GM21737 (cell line): Measurements from ENCODE around the gene KLRB1.
"Not testable (repeated sequence)": the region's sequence is repeated elsewhere in the genome, so short reads cannot be mapped to it uniquely, and the experiment has no call there.

Experiments used
- ATAC-seq: cut with Tn5 transposase; IDR thresholded peaks from one replicate; pipeline ENCODE4 v1.9.1; 2021; ENCODE audit warnings: mild to moderate bottlenecking, moderate library complexity; ENCODE audit not compliant: unreplicated experiment

Gene KLRB1

DNA sequence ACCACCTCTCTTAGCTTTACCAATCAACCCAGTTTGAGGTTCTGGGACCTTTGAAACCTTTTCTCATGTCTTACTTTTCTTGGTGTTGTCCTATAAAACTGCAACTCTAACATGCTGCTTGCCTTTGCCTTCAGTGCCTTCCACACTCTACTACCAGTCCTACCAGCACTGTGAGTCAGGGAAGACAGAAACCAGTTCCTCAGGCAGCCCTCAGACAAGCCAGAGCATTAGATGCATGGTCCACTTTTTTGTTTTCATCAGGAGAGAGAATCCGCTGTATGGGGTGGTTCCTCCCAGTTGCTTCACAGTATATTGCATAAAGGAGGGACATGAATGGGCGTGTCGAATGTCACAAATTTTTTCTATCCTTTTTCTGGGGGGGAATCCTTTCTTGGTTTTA is 17.3 kb upstream of the KLRB1 start:
- ATAC-seq = no peak

- ATAC-seq = no peak
Measured at GRCh38 chr12:9619411-9620179, 11.9 kb upstream of the KLRB1 start.

DNA sequence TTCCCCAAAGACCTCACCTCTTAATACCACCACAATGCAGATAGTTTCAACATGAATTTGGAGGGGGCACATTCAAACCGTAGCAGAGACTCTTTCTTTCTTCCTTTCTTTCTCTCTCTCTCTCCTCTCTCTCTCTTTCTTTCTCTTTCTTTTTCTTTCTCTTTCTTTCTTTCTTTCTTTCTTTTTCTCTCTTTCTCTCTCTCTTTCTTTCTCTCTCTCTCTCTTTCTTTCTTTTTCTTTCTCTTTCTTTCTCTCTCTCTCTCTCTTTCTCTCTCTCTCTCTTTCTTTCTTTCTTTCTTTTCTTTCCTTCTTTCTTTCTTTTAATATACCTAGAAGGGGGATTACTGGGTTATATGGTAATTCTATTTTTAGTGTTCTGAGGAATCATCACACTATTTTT is 11.2 kb upstream of the KLRB1 start:
- ATAC-seq = not testable (repeated sequence)

- ATAC-seq = no peak
Measured at GRCh38 chr12:9617124-9617523, 9.4 kb upstream of the KLRB1 start.

- ATAC-seq = no peak
Measured at GRCh38 chr12:9615420-9616136, 7.9 kb upstream of the KLRB1 start.

DNA sequence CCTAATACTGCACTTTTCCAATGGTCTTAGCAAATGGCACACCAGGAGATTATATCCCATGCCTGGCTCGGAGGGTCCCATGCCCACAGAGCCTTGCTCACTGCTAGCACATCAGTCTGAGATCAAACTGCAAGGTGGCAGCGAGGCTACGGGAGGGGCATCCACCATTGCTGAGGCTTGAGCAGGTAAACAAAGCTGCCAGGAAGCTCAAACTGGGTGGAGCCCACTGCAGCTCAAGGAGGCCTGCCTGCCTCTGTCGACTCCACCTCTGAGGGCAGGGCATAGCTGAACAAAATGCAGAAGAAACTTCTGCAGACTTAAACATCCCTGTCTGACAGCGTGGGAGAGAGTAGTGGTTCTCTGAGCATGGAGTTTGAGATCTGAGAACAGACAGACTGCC is 2.9 kb upstream of the KLRB1 start:
- ATAC-seq = not testable (repeated sequence)

- no peak for ATAC-seq
Measured at GRCh38 chr12:9606736-9607372, 862 bp downstream of the KLRB1 start.

DNA sequence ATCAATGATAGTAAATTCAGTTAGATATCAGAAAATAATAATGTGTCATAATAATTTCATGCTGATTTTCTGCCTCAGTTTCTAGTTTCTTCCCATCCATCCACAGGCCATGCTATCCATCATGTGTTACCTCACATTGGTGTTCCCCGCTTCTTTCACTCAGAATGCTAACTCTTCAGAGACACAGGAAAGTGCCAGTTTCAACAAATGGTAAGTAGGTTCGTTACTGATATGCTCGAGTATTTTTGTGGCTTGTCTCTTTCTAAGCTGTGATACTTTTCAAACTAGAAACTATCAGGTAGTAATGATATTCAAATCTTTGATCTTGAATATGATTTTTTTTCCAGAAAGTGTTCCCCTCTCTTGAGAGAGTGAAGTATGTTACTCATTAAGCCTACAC is 1.5 kb downstream of the KLRB1 start:
- no peak for ATAC-seq

- ATAC-seq = no peak
Measured at GRCh38 chr12:9605483-9605882, 2.2 kb downstream of the KLRB1 start.

DNA sequence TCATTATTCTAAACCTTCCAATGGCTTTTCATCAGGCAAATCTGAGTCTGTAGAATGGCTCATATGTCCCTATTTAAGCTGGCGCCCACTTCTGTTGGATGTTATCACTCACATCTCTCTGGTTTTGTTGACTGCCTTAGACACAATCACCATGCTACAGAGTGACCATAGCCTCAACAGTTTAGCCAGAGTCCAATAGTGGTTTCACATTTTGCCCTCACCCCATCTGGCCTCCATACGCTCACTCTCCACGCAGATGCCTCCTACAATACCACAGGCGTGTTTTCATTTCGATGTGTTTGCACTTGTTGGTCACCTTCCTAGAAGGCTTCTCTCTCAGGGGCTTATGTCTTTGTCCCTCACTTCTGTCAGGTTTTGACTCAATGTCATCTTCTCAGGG is 3.4 kb downstream of the KLRB1 start:
- no peak for ATAC-seq

DNA sequence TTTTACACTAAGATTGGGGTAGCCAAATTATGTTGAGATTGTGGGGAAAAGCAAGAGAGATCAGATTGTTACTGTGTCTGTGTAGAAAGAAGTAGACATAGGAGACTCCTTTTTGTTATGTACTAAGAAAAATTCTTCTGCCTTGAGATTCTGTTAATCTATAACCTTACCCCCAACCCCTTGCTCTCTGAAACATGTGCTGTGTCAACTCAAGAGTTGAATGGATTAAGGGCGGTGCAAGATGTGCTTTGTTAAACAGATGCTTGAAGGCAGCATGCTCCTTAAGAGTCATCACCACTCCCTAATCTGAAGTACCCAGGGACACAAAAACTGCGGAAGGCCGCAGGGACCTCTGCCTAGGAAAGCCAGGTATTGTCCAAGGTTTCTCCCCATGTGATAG is 7.3 kb downstream of the KLRB1 start:
- ATAC-seq = not testable (repeated sequence)

- no peak for ATAC-seq
Measured at GRCh38 chr12:9598363-9598762, 9.4 kb downstream of the KLRB1 start.

- ATAC-seq = no peak
Measured at GRCh38 chr12:9597365-9597764, 10.4 kb downstream of the KLRB1 start.

DNA sequence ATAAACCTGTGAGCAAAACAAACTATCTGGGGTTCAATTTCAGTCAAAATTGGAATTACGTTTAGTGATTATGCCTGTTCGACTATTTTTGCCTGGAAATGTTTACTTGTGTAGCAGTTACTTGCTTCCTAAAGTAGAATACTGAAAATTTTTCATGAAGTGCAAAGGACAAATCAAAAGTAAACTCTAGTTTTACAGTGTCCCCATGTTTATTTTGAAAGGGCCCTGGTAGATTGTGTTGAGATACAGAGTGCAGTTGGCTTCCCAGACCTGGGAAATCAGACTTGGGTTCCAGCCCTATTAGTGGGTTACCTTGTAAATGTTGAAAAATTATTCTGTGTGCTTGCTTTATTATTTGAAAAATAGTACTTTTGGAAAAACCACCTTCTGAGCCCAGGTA is 17.3 kb downstream of the KLRB1 start:
- ATAC-seq = no peak

DNA sequence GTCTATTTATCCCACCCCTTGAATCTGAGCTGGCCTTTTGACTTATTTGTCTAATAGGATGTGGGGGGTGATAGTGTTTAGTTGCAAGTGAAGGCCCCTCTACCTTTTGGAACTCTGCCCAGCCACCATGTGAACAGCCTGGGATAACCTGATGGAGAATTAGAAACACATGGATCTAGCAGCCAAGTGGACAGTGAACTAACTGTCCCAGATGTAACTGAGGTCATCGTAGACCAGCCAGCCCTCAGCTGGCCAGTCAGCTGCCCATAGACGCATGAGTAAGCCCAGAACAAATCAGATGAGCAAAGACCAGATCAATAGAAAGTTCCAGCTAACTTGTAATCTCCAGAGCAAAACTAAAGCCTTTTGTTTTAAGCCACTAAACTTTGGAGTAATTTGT is 19.0 kb downstream of the KLRB1 start:
- no peak for ATAC-seq

GRCh38 chr12:9587987-9588600 is 19.6 kb downstream of the KLRB1 start:
- ATAC-seq = no peak

- not testable (repeated sequence) for ATAC-seq
Measured at GRCh38 chr12:9577729-9578128, 30.0 kb downstream of the KLRB1 start.

DNA sequence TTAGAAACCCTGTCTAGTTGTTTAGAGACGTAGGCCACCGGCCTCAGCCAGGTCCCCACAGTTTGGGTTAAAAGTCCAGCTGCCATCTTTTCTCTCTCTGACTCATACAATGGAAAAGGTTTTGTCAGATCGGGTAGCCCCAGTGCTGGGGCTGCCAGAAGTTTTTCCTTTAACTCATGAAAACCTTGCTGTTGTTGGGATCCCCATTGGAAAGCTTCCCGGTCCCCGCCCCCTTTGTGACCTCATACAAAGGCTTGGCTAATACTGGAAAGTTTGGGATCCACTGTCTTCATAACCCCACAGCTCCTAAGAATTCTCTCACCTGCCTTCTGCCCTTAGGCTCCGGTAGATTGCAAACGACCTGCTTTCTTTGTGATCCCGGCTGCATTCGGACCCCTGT is 40.6 kb downstream of the KLRB1 start:
- not testable (repeated sequence) for ATAC-seq

DNA sequence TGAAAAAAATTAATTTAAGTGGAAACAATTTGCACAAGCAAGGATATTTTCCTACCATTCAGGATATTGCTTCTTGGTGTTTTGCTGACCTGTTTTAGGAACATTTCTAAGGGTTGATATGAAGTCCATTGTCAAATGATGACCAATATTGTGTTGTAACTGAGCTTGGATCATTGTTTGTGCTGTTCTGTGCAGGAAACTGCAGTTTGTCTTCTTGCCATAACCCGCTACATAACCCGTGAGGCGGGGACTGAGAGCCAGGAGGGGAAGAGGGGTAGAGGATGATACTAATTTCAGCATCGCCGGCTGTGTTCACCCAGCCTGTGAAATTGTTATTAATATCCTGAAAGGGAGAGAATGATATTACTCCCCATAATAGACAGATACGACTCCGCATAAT is 41.6 kb downstream of the KLRB1 start:
- ATAC-seq = not testable (repeated sequence)

- ATAC-seq = not testable (repeated sequence)
Measured at GRCh38 chr12:9564418-9564817, 43.3 kb downstream of the KLRB1 start.

- not testable (repeated sequence) for ATAC-seq
Measured at GRCh38 chr12:9562841-9563453, 44.8 kb downstream of the KLRB1 start.
